Uterus (tissue), 4 donors: Measurements from ENCODE around the gene LRRC7. TPM values are rescaled to one million over a fixed set of nuclear protein-coding genes. Genes with fewer than 3 reads are reported as not detected.

ENCODE experiments used
- DNase-seq, 2 donors: peaks; one replicate each; pipeline ENCODE4 v3.0.0-alpha.2; 2019 to 2020
- H3K27ac ChIP-seq, 2 donors: fragments of 200-600 bp; sonication (generic); 1 replicate in 1 of 2; 2 replicates in 1 of 2; pipeline ENCODE4 v1.5.1; 2016 to 2018
- H3K27me3 ChIP-seq, 2 donors: fragments of 200-600 bp; sonication (generic); one replicate each; pipeline ENCODE4 v1.5.1; 2018 to 2019; ENCODE audit warnings: control low read depth in 1 of 2
- H3K36me3 ChIP-seq, 2 donors: fragments of 200-600 bp; sonication (generic); one replicate each; pipeline ENCODE4 v1.5.1; 2019; ENCODE audit warnings: control low read depth in 1 of 2
- H3K4me1 ChIP-seq, 2 donors: fragments of 200-600 bp; sonication (generic); one replicate each; pipeline ENCODE4 v1.5.1; 2018 to 2019; ENCODE audit warnings: control low read depth in 1 of 2
- H3K4me3 ChIP-seq, 2 donors: fragments of 200-600 bp; sonication (generic); 1 replicate in 1 of 2; 2 replicates in 1 of 2; pipeline ENCODE4 v1.5.1; 2018 to 2019; ENCODE audit warnings: mild to moderate bottlenecking in 1 of 2
- H3K9me3 ChIP-seq, 2 donors: fragments of 200-600 bp; sonication (generic); one replicate each; pipeline ENCODE4 v1.5.1; 2019; ENCODE audit warnings: control low read depth in 1 of 2
- POLR2A ChIP-seq, 2 donors: fragments of 450-650 bp; IDR thresholded peaks; one replicate each; pipeline ENCODE4 v1.6.1; 2016; ENCODE audit warnings: antibody characterized with exemption in 2 of 2, mild to moderate bottlenecking in 1 of 2, moderate library complexity in 1 of 2
- intact Hi-C: fragments of 100-400 bp; cut with DNase I; formaldehyde crosslinking; loops from one replicate; pipeline ENCODE4 v1.15.1; 2023; ENCODE audit warnings: low total_unique reads
- total RNA-seq, 4 donors: library from RNA; depleted of rRNA in 3 of 4; stranded (reverse); fragments of >200 nt in 3 of 4; gene quantifications; one replicate each; pipeline versions ENCODE4 v1.1.0 to v1.2.4, GENCODE V29; 2014 to 2023
- TF ChIP-seq, protein P1 (sequence below), 4 experiments: fragments of 200-600 bp in 2 of 4; fragments of 450-650 bp in 2 of 4; sonication (generic) in 2 of 4; IDR thresholded peaks; one replicate each; pipeline ENCODE4 v1.5.1; 2016 to 2019; ENCODE audit warnings: antibody characterized with exemption in 4 of 4, mild to moderate bottlenecking in 2 of 4, moderate library complexity in 1 of 4
- donor health status: DM: yes; HTN: yes; CAD: no.

The LRRC7 gene
- total RNA-seq, 4 donors from 2014 or later = 1.5 to 12.0 TPM; not detected in 2

- no peak for TF ChIP-seq POLR2A (IDR thresholded peaks at IDR 0.05)
- TF ChIP-seq, protein P1, sequence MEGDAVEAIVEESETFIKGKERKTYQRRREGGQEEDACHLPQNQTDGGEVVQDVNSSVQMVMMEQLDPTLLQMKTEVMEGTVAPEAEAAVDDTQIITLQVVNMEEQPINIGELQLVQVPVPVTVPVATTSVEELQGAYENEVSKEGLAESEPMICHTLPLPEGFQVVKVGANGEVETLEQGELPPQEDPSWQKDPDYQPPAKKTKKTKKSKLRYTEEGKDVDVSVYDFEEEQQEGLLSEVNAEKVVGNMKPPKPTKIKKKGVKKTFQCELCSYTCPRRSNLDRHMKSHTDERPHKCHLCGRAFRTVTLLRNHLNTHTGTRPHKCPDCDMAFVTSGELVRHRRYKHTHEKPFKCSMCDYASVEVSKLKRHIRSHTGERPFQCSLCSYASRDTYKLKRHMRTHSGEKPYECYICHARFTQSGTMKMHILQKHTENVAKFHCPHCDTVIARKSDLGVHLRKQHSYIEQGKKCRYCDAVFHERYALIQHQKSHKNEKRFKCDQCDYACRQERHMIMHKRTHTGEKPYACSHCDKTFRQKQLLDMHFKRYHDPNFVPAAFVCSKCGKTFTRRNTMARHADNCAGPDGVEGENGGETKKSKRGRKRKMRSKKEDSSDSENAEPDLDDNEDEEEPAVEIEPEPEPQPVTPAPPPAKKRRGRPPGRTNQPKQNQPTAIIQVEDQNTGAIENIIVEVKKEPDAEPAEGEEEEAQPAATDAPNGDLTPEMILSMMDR (IDR thresholded peaks at IDR 0.05) = no peak
- H3K9me3 ChIP-seq = no peaks in the 10 kb centered on the region
- H3K27ac ChIP-seq = no peak overlapping the region
- no peaks in the 10 kb centered on the region for H3K36me3 ChIP-seq
- DNase-seq = no peak
- no peak overlapping the region for H3K4me3 ChIP-seq
- H3K27me3 ChIP-seq = no peaks in the 10 kb centered on the region
- intact Hi-C loops = no loop called here
- no peaks in the 10 kb centered on the region for H3K4me1 ChIP-seq
Measured at GRCh38 chr1:70038025-70038424, 470.3 kb downstream of the LRRC7 start.

GRCh38 chr1:70039485-70039884 is 471.8 kb downstream of the LRRC7 start:
- H3K4me1 ChIP-seq = no peaks in the 10 kb centered on the region
- intact Hi-C loops = no loop called here
- DNase-seq = no peak
- no peaks in the 10 kb centered on the region for H3K36me3 ChIP-seq
- no peak overlapping the region for H3K4me3 ChIP-seq
- no peaks in the 10 kb centered on the region for H3K27me3 ChIP-seq
- no peaks in the 10 kb centered on the region for H3K9me3 ChIP-seq
- no peak overlapping the region for H3K27ac ChIP-seq
- TF ChIP-seq, protein P1 (IDR thresholded peaks at IDR 0.05) = no peak
- no peak for TF ChIP-seq POLR2A (IDR thresholded peaks at IDR 0.05)

- H3K36me3 ChIP-seq = no peaks in the 10 kb centered on the region
- no peak for DNase-seq
- H3K9me3 ChIP-seq = no peaks in the 10 kb centered on the region
- TF ChIP-seq POLR2A (IDR thresholded peaks at IDR 0.05) = no peak
- TF ChIP-seq, protein P1 (IDR thresholded peaks at IDR 0.05) = no peak
- H3K4me3 ChIP-seq = no peak overlapping the region
- H3K4me1 ChIP-seq = no peaks in the 10 kb centered on the region
- H3K27ac ChIP-seq = no peak overlapping the region
- no peaks in the 10 kb centered on the region for H3K27me3 ChIP-seq
- intact Hi-C loops = no loop called here
Measured at GRCh38 chr1:70041317-70042045, 473.8 kb downstream of the LRRC7 start.

GRCh38 chr1:70042090-70042731 is 474.5 kb downstream of the LRRC7 start:
- no peak overlapping the region for H3K27ac ChIP-seq
- H3K36me3 ChIP-seq = no peaks in the 10 kb centered on the region
- H3K27me3 ChIP-seq = no peaks in the 10 kb centered on the region
- no peaks in the 10 kb centered on the region for H3K4me1 ChIP-seq
- H3K4me3 ChIP-seq = no peak overlapping the region
- DNase-seq = no peak
- intact Hi-C loops = no loop called here
- TF ChIP-seq POLR2A (IDR thresholded peaks at IDR 0.05) = no peak
- TF ChIP-seq, protein P1 (IDR thresholded peaks at IDR 0.05) = no peak
- H3K9me3 ChIP-seq = no peaks in the 10 kb centered on the region

DNA sequence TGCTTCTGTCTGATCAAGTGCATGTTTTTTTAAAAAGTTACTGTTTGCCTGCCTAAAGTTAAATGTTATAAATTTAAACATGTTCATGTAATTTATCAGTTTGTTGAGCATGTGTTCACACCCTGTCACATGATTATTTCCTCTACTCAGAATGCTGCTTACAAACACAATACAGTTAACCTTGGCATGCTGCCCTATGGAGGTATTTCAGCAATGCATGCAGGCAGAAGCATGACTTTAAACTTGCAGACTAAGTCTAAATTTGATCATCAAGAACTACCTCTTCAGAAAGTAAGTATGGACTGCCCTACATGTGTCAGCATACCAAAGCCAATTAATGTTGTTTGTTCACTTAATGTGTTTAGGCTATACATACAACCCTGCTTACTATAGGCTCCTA is 476.1 kb downstream of the LRRC7 start:
- H3K36me3 ChIP-seq = no peaks in the 10 kb centered on the region
- H3K4me1 ChIP-seq = no peaks in the 10 kb centered on the region
- no peak overlapping the region for H3K27ac ChIP-seq
- no peaks in the 10 kb centered on the region for H3K27me3 ChIP-seq
- no peak for TF ChIP-seq POLR2A (IDR thresholded peaks at IDR 0.05)
- TF ChIP-seq, protein P1 (IDR thresholded peaks at IDR 0.05) = no peak
- intact Hi-C loops = no loop called here
- no peak overlapping the region for H3K4me3 ChIP-seq
- no peaks in the 10 kb centered on the region for H3K9me3 ChIP-seq
- DNase-seq = no peak
